ENCODE data around the gene ACSS3. TPM values are rescaled to one million over a fixed set of nuclear protein-coding genes. Genes with fewer than 3 reads are reported as not detected.

The ACSS3 gene
- total and polyA plus RNA-seq, 2 of the 8 experiments (the other 6 are each of a cell fraction or from before 2014, with no cell fraction given): 14.4 to 24.0 TPM

- Histone ChIP-seq H4K20me1 (replicated peaks in 1 of 2; ENCODE audit: control insufficient read depth in 1 of 2, insufficient read depth in 2 of 2, low read length in 2 of 2) (no peaks in the 10 kb centered on the region), H2BK20ac (ENCODE audit: low read length) (no peak overlapping the region), H2BK12ac (ENCODE audit: low read depth, low read length) (no peak overlapping the region), H2BK120ac (replicated peaks; ENCODE audit: low read depth, low read length) (no peak overlapping the region), H2BK15ac (ENCODE audit: low read length) (no peak overlapping the region), H3K4me2 (ENCODE audit: insufficient read depth in 1 of 2, low read depth in 2 of 2, low read length in 2 of 2) (no peak overlapping the region), H3K9ac (replicated peaks in 1 of 4; ENCODE audit: extremely low read depth in 1 of 4, low read depth in 3 of 4, low read length in 3 of 4) (no peak overlapping the region), H3K27me3 (replicated peaks in 1 of 4; ENCODE audit: control insufficient read depth in 3 of 4, extremely low read depth in 1 of 4, insufficient read depth in 3 of 4, low read length in 3 of 4) (peaks cover 0 to 1% (median 0%) of the 10 kb centered on the region in 4 experiments; a peak in 1 of 7 replicates), H4K8ac (ENCODE audit: extremely low read depth, insufficient read depth, low read length) (no peak overlapping the region), H3K4me3 (ENCODE audit: extremely low read depth in 1 of 4, insufficient read depth in 2 of 4, low read depth in 3 of 4, low read length in 4 of 4) (no peak overlapping the region), H3K23ac (ENCODE audit: insufficient read length) (no peak overlapping the region), H2AK5ac (ENCODE audit: low read depth, low read length) (no peak overlapping the region), H3K4me1 (replicated peaks in 1 of 4; ENCODE audit: control insufficient read depth in 3 of 4, insufficient read depth in 4 of 4, low read length in 3 of 4) (no peaks in the 10 kb centered on the region), H2AFZ (ENCODE audit: low read length) (no peak overlapping the region), H3K79me1 (ENCODE audit: low read depth, low read length) (no peaks in the 10 kb centered on the region), H3K27ac (ENCODE audit: low read depth, low read length) (no peak overlapping the region), H3K9me3 (ENCODE audit: insufficient read depth in 2 of 2, low read depth in 1 of 2, low read length in 1 of 2) (no peaks in the 10 kb centered on the region; a peak in 1 of 4 replicates), H2BK5ac (ENCODE audit: low read depth, low read length) (no peak overlapping the region), H3K18ac (ENCODE audit: extremely low read depth, low read length) (no peak overlapping the region), H3K14ac (ENCODE audit: insufficient read length) (no peak overlapping the region), H3K4ac (replicated peaks; ENCODE audit: insufficient read length, low read depth, low read length) (no peak overlapping the region), H4K91ac (replicated peaks; ENCODE audit: insufficient read length, low read length) (no peak overlapping the region), H3K56ac (replicated peaks; ENCODE audit: insufficient read length, low read depth, low read length) (no peak overlapping the region), H3K79me2 (ENCODE audit: control insufficient read depth in 1 of 2, insufficient read depth in 2 of 2, low read length in 2 of 2) (no peaks in the 10 kb centered on the region), H4K5ac (ENCODE audit: insufficient read length, low read depth, low read length) (no peak overlapping the region), H3K23me2 (ENCODE audit: low read depth, low read length) (no peaks in the 10 kb centered on the region), H3K36me3 (ENCODE audit: control insufficient read depth in 2 of 4, insufficient read depth in 4 of 4, low read length in 3 of 4) (peaks cover 0 to 10% (median 5%) of the 10 kb centered on the region in 4 experiments; a peak in 4 of 8 replicates)
- ChIA-PET CTCF (ENCODE audit: partially characterized antibody) (no interaction called here), POLR2A (ENCODE audit: partially characterized antibody) (no interaction called here)
- FAIRE-seq (no peak), DNase-seq (ENCODE audit: low read depth in 1 of 2, low spot score in 2 of 2) (no peak)
- TF ChIP-seq KDM4A (IDR thresholded peaks at IDR 0.05; ENCODE audit: low read depth, low read length, severe bottlenecking) (no peak), CBX5 (IDR thresholded peaks at IDR 0.05; ENCODE audit: low read depth, low read length) (no peak), ATF3 (IDR thresholded peaks at IDR 0.05; ENCODE audit: insufficient read depth, low read depth, low read length) (no peak)
Observed at GRCh38 chr12:81114226-81114625, 36.3 kb downstream of the ACSS3 start.

Measured in H1 (cell line).